Fibroblast of peridontal ligament (primary cell): ENCODE measurements around the gene ZNF587B.
"Not testable (repeated sequence)": the region's sequence is repeated elsewhere in the genome, so short reads cannot be mapped to it uniquely, and the experiment has no call there.

Experiments
- DNase-seq: peaks from one replicate; pipeline ENCODE4 v3.0.0-alpha.2; 2010; ENCODE audit errors: extremely low read depth

ZNF587B gene

GRCh38 chr19:57818378-57818777 is 11.7 kb upstream of the ZNF587B start:
- no peak for DNase-seq

GRCh38 chr19:57819475-57820148 is 10.5 kb upstream of the ZNF587B start:
- DNase-seq, result peak; percentile 91

GRCh38 chr19:57820599-57820998 is 9.5 kb upstream of the ZNF587B start:
- no peak for DNase-seq

- DNase-seq, result not testable (repeated sequence)
Observed at GRCh38 chr19:57821095-57821494, 9.0 kb upstream of the ZNF587B start.

- not testable (repeated sequence) for DNase-seq
Observed at GRCh38 chr19:57821501-57821900, 8.6 kb upstream of the ZNF587B start.

GRCh38 chr19:57823155-57823554 is 6.9 kb upstream of the ZNF587B start:
- DNase-seq, result not testable (repeated sequence)

- not testable (repeated sequence) for DNase-seq
Observed at GRCh38 chr19:57823608-57824007, 6.5 kb upstream of the ZNF587B start.

GRCh38 chr19:57825511-57825910 is 4.6 kb upstream of the ZNF587B start:
- DNase-seq, result no peak

- no peak for DNase-seq
Observed at GRCh38 chr19:57829316-57829715, 783 bp upstream of the ZNF587B start.

GRCh38 chr19:57836991-57837390 is 6.9 kb downstream of the ZNF587B start:
- not testable (repeated sequence) for DNase-seq

- not testable (repeated sequence) for DNase-seq
Observed at GRCh38 chr19:57838622-57839191, 8.6 kb downstream of the ZNF587B start.

- DNase-seq, result no peak
Observed at GRCh38 chr19:57841122-57841763, 11.1 kb downstream of the ZNF587B start.

- not testable (repeated sequence) for DNase-seq
Observed at GRCh38 chr19:57847164-57847563, 17.1 kb downstream of the ZNF587B start.

GRCh38 chr19:57849162-57849665 is 19.1 kb downstream of the ZNF587B start:
- not testable (repeated sequence) for DNase-seq

GRCh38 chr19:57849666-57850473 is 19.8 kb downstream of the ZNF587B start, which contains the start of gene ZNF587:
ZNF587 (plus strand) TSS chr19:57849859; CDS start chr19:57850039, 180 bp downstream.
- peak; percentile 83 for DNase-seq

- peak; percentile 40 for DNase-seq
Observed at GRCh38 chr19:57850553-57851017, 20.5 kb downstream of the ZNF587B start.

- not testable (repeated sequence) for DNase-seq
Observed at GRCh38 chr19:57851812-57852603, 21.9 kb downstream of the ZNF587B start.

- not testable (repeated sequence) for DNase-seq
Observed at GRCh38 chr19:57854117-57854516, 24.0 kb downstream of the ZNF587B start.

GRCh38 chr19:57862351-57862750 is 32.3 kb downstream of the ZNF587B start:
- DNase-seq, result not testable (repeated sequence)

- no peak for DNase-seq
Observed at GRCh38 chr19:57867868-57868492, 37.9 kb downstream of the ZNF587B start.
